Measurements from ENCODE around the gene RRP7A. TPM values are rescaled to one million over a fixed set of nuclear protein-coding genes. Genes with fewer than 3 reads are reported as not detected.

Gene RRP7A
- total and polyA plus RNA-seq, 2 of the 13 experiments (the other 11 are each of a cell fraction or from before 2014, with no cell fraction given) = 15.3 to 41.6 TPM

DNA sequence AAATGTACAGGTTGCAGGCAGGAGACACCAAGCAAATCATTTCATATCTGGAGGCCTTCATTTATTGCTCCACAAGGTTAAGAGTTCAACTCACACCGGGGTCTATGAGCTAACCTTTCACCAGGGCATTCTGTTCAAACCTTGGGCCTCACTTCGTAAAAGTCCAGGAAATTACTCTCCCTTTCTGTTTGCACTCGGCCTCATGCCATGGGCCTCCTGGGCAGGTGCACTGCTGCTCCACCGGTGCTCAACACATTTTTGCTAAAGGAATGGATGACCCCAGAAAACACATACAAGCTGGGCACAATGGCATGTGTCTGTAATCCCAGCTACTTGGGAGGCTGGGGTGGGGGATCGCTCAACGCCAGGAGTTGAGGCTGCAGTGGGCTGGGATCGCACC, 16.6 kb upstream of the RRP7A start (continued):
- TF ChIP-seq, protein P1, sequence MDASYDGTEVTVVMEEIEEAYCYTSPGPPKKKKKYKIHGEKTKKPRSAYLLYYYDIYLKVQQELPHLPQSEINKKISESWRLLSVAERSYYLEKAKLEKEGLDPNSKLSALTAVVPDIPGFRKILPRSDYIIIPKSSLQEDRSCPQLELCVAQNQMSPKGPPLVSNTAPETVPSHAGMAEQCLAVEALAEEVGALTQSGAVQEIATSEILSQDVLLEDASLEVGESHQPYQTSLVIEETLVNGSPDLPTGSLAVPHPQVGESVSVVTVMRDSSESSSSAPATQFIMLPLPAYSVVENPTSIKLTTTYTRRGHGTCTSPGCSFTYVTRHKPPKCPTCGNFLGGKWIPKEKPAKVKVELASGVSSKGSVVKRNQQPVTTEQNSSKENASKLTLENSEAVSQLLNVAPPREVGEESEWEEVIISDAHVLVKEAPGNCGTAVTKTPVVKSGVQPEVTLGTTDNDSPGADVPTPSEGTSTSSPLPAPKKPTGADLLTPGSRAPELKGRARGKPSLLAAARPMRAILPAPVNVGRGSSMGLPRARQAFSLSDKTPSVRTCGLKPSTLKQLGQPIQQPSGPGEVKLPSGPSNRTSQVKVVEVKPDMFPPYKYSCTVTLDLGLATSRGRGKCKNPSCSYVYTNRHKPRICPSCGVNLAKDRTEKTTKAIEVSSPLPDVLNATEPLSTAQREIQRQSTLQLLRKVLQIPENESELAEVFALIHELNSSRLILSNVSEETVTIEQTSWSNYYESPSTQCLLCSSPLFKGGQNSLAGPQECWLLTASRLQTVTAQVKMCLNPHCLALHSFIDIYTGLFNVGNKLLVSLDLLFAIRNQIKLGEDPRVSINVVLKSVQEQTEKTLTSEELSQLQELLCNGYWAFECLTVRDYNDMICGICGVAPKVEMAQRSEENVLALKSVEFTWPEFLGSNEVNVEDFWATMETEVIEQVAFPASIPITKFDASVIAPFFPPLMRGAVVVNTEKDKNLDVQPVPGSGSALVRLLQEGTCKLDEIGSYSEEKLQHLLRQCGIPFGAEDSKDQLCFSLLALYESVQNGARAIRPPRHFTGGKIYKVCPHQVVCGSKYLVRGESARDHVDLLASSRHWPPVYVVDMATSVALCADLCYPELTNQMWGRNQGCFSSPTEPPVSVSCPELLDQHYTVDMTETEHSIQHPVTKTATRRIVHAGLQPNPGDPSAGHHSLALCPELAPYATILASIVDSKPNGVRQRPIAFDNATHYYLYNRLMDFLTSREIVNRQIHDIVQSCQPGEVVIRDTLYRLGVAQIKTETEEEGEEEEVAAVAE (CRISPR knock-in tag; IDR thresholded peaks at IDR 0.05; ENCODE audit: borderline replicate concordance) = no peak
- TF ChIP-seq SRY (CRISPR knock-in tag; IDR thresholded peaks at IDR 0.05) (peak; percentile 55; the same call in 1 of the 2 replicates), ZNF773 (CRISPR knock-in tag; IDR thresholded peaks at IDR 0.05; ENCODE audit: borderline replicate concordance) (0 out of 2 replicates have a peak, but pooled peaks have one; percentile 30), ZNF557 (CRISPR knock-in tag; IDR thresholded peaks at IDR 0.05) (0 out of 2 replicates have a peak, but pooled peaks have one; percentile 86), YY1 (IDR thresholded peaks at IDR 0.05; ENCODE audit: insufficient read depth, insufficient replicate concordance, low read depth, low read length) (no peak), ZNF205 (CRISPR knock-in tag; IDR thresholded peaks at IDR 0.05) (no peak), RFX1 (IDR thresholded peaks at IDR 0.05) (no peak), SATB2 (CRISPR knock-in tag; IDR thresholded peaks at IDR 0.05) (peak; percentile 64; the same call in 1 of the 2 replicates), KLF12 (CRISPR knock-in tag; IDR thresholded peaks at IDR 0.05; ENCODE audit: borderline replicate concordance) (peak; percentile 50; the same call in 1 of the 2 replicates), NFKB2 (CRISPR knock-in tag; IDR thresholded peaks at IDR 0.05; ENCODE audit: borderline replicate concordance) (peak; percentile 79; the same call in 1 of the 2 replicates), ZNF256 (CRISPR knock-in tag; conservative IDR thresholded peaks at IDR 0.05) (0 out of 2 replicates have a peak, but pooled peaks have one; percentile 53), NONO (IDR thresholded peaks at IDR 0.05) (no peak), NONO (CRISPR knock-in tag; conservative IDR thresholded peaks at IDR 0.05) (no peak), NCOR1 (IDR thresholded peaks at IDR 0.05; ENCODE audit: borderline replicate concordance, low read length) (peak; percentile 31; the same call in 1 of the 2 replicates), SALL2 (CRISPR knock-in tag; IDR thresholded peaks at IDR 0.05) (no peak), NFE2 (CRISPR knock-in tag; IDR thresholded peaks at IDR 0.05) (no peak), MTF1 (CRISPR knock-in tag; IDR thresholded peaks at IDR 0.05) (peak; percentile 81), NCOA2 (CRISPR knock-in tag; IDR thresholded peaks at IDR 0.05) (peak; percentile 24; the same call in 1 of the 2 replicates), PTBP1 (IDR thresholded peaks at IDR 0.05; ENCODE audit: low read depth, low read length, poor library complexity, severe bottlenecking) (no peak), SAP130 (CRISPR knock-in tag; IDR thresholded peaks at IDR 0.05; ENCODE audit: low read depth) (0 out of 2 replicates have a peak, but pooled peaks have one; percentile 19)
- TF ChIP-seq, protein P2, sequence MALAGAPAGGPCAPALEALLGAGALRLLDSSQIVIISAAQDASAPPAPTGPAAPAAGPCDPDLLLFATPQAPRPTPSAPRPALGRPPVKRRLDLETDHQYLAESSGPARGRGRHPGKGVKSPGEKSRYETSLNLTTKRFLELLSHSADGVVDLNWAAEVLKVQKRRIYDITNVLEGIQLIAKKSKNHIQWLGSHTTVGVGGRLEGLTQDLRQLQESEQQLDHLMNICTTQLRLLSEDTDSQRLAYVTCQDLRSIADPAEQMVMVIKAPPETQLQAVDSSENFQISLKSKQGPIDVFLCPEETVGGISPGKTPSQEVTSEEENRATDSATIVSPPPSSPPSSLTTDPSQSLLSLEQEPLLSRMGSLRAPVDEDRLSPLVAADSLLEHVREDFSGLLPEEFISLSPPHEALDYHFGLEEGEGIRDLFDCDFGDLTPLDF (CRISPR knock-in tag; IDR thresholded peaks at IDR 0.05) = peak; percentile 48; the same call in 1 of the 2 replicates
- TF ChIP-seq, protein P3, sequence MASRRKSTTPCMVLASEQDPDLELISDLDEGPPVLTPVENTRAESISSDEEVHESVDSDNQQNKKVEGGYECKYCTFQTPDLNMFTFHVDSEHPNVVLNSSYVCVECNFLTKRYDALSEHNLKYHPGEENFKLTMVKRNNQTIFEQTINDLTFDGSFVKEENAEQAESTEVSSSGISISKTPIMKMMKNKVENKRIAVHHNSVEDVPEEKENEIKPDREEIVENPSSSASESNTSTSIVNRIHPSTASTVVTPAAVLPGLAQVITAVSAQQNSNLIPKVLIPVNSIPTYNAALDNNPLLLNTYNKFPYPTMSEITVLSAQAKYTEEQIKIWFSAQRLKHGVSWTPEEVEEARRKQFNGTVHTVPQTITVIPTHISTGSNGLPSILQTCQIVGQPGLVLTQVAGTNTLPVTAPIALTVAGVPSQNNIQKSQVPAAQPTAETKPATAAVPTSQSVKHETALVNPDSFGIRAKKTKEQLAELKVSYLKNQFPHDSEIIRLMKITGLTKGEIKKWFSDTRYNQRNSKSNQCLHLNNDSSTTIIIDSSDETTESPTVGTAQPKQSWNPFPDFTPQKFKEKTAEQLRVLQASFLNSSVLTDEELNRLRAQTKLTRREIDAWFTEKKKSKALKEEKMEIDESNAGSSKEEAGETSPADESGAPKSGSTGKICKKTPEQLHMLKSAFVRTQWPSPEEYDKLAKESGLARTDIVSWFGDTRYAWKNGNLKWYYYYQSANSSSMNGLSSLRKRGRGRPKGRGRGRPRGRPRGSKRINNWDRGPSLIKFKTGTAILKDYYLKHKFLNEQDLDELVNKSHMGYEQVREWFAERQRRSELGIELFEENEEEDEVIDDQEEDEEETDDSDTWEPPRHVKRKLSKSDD (CRISPR knock-in tag; IDR thresholded peaks at IDR 0.05; ENCODE audit: low read depth) = no peak
- TF ChIP-seq, protein P4, sequence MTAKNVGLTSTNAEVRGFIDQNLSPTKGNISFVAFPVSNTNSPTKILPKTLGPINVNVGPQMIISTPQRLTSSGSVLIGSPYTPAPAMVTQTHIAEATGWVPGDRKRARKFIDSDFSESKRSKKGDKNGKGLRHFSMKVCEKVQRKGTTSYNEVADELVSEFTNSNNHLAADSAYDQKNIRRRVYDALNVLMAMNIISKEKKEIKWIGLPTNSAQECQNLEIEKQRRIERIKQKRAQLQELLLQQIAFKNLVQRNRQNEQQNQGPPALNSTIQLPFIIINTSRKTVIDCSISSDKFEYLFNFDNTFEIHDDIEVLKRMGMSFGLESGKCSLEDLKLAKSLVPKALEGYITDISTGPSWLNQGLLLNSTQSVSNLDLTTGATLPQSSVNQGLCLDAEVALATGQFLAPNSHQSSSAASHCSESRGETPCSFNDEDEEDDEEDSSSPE (CRISPR knock-in tag; IDR thresholded peaks at IDR 0.05) = 0 out of 2 replicates have a peak, but pooled peaks have one; percentile 39
